ENCODE results near the gene ACOXL. TPM values are rescaled to one million over a fixed set of nuclear protein-coding genes. Genes with fewer than 3 reads are reported as not detected.

The ACOXL gene
- total and polyA plus RNA-seq, 9 donors = 0.17 to 0.31 (median 0.23) TPM; not detected in 4

GRCh38 chr2:110843496-110843895 lies 111.1 kb downstream of the ACOXL start:
- no peaks in the 10 kb centered on the region for H3K36me3 ChIP-seq
- 3 to 30% (median 7%) methylated on average over 2 of the region's 2 CpGs for WGBS, 3 donors
- H3K9me3 ChIP-seq = no peaks in the 10 kb centered on the region
- H3K4me3 ChIP-seq = no peak overlapping the region
- TF ChIP-seq POLR2A (IDR thresholded peaks at IDR 0.05) (no peak), EP300 (IDR thresholded peaks at IDR 0.05) (no peak), CTCF (IDR thresholded peaks at IDR 0.05) (no peak)
- DNase-seq = no peak
- intact Hi-C loops (cut with DNase I) = no loop called here
- no peaks in the 10 kb centered on the region for H3K27me3 ChIP-seq
- H3K4me1 ChIP-seq (ENCODE audit: insufficient read depth) = no peaks in the 10 kb centered on the region
- no peak overlapping the region for H3K27ac ChIP-seq

GRCh38 chr2:110843959-110844510 lies 111.7 kb downstream of the ACOXL start:
- WGBS, 3 donors = 37 to 49% (median 47%) methylated on average over 8 of the region's 8 CpGs
- Histone ChIP-seq H3K27ac (no peak overlapping the region), H3K27me3 (no peaks in the 10 kb centered on the region), H3K36me3 (no peaks in the 10 kb centered on the region), H3K4me1 (ENCODE audit: insufficient read depth) (no peaks in the 10 kb centered on the region), H3K4me3 (no peak overlapping the region), H3K9me3 (no peaks in the 10 kb centered on the region)
- TF ChIP-seq POLR2A (IDR thresholded peaks at IDR 0.05) = no peak
- no peak for TF ChIP-seq CTCF (IDR thresholded peaks at IDR 0.05)
- TF ChIP-seq EP300 (IDR thresholded peaks at IDR 0.05) = no peak
- no peak for DNase-seq
- intact Hi-C loops (cut with DNase I) = no loop called here

- intact Hi-C loops (cut with DNase I) = loop anchor here in 1 of 4 donors (5.0 kb wide), 1 partner anchor 1465 kb away; no protein-coding TSS in a partner anchor
- TF ChIP-seq CTCF (IDR thresholded peaks at IDR 0.05) (no peak), POLR2A (IDR thresholded peaks at IDR 0.05) (no peak), EP300 (IDR thresholded peaks at IDR 0.05) (no peak)
- WGBS, 3 donors = 88 to 89% (median 89%) methylated on average over 9 of the region's 9 CpGs
- Histone ChIP-seq H3K4me3 (no peak overlapping the region), H3K27ac (no peak overlapping the region), H3K4me1 (ENCODE audit: insufficient read depth) (no peaks in the 10 kb centered on the region), H3K36me3 (no peaks in the 10 kb centered on the region), H3K27me3 (no peaks in the 10 kb centered on the region), H3K9me3 (no peaks in the 10 kb centered on the region)
- DNase-seq = no peak
Measured at GRCh38 chr2:110847651-110848050, 115.3 kb downstream of the ACOXL start.

GRCh38 chr2:110848071-110848470 lies 115.7 kb downstream of the ACOXL start:
- H3K27ac ChIP-seq = no peak overlapping the region
- intact Hi-C loops (cut with DNase I) = loop anchor here in 1 of 4 donors (5.0 kb wide), 1 partner anchor 1466 kb away; no protein-coding TSS in a partner anchor
- H3K36me3 ChIP-seq = no peaks in the 10 kb centered on the region
- WGBS, 3 donors = 76 to 84% (median 78%) methylated on average over 2 of the region's 2 CpGs
- no peaks in the 10 kb centered on the region for H3K9me3 ChIP-seq
- no peak for TF ChIP-seq EP300 (IDR thresholded peaks at IDR 0.05)
- H3K4me3 ChIP-seq = no peak overlapping the region
- no peak for DNase-seq
- no peaks in the 10 kb centered on the region for H3K27me3 ChIP-seq
- no peaks in the 10 kb centered on the region for H3K4me1 ChIP-seq (ENCODE audit: insufficient read depth)

- no peak for DNase-seq
- Histone ChIP-seq H3K9me3 (no peaks in the 10 kb centered on the region), H3K4me1 (ENCODE audit: insufficient read depth) (no peaks in the 10 kb centered on the region), H3K27ac (no peak overlapping the region), H3K27me3 (no peaks in the 10 kb centered on the region), H3K36me3 (no peaks in the 10 kb centered on the region), H3K4me3 (no peak overlapping the region)
- WGBS, 3 donors = 78 to 89% (median 89%) methylated on average over 13 of the region's 13 CpGs
- intact Hi-C loops (cut with DNase I) = loop anchor here in 1 of 4 donors (5.0 kb wide), 1 partner anchor 1466 kb away; no protein-coding TSS in a partner anchor
- no peak for TF ChIP-seq POLR2A (IDR thresholded peaks at IDR 0.05)
- no peak for TF ChIP-seq EP300 (IDR thresholded peaks at IDR 0.05)
- no peak for TF ChIP-seq CTCF (IDR thresholded peaks at IDR 0.05)
Measured at GRCh38 chr2:110848519-110849030, 116.2 kb downstream of the ACOXL start.

Measured in ovary (tissue), 9 donors.